H1 (cell line): ENCODE results near the gene CELF1. TPM values are rescaled to one million over a fixed set of nuclear protein-coding genes. Genes with fewer than 3 reads are reported as not detected.

Experiments used
- CTCF ChIA-PET: fragments of 300-600 bp; sonication (Branson Sonifier 250); formaldehyde crosslinking; loops from one replicate; lab custom pipeline; 2021; ENCODE audit not compliant: partially characterized antibody; lab: Charles Lee
- POLR2A ChIA-PET: fragments of 300-600 bp; sonication (Branson Sonifier 250); formaldehyde crosslinking; loops from one replicate; lab custom pipeline; 2021; ENCODE audit warnings: inconsistent platforms; ENCODE audit not compliant: partially characterized antibody; lab: Charles Lee
- DNase-seq, 2 experiments: peaks; one replicate each; pipeline versions ENCODE4 v3.0.0 to v3.0.0-alpha.2; 2010 to 2022; ENCODE audit warnings: low spot score in 2 of 2, low read depth in 1 of 2, mixed read lengths in 1 of 2
- FAIRE-seq: peaks from 2 replicates; lab custom pipeline; 2011; peaks lifted over from hg19 to GRCh38; lab: Jason Lieb, UNC
- H2AFZ ChIP-seq: 2 replicates; pipeline ENCODE4 v1.8.1; 2012; ENCODE audit warnings: low read length, inconsistent platforms
- H2AK5ac ChIP-seq: 2 replicates; pipeline ENCODE4 v1.6.1; 2013; ENCODE audit warnings: low read depth, low read length
- H2BK120ac ChIP-seq: replicated peaks from 2 replicates; pipeline ENCODE3; 2013; ENCODE audit warnings: low read depth, low read length, inconsistent platforms
- H2BK12ac ChIP-seq: 2 replicates; pipeline ENCODE4 v1.6.1; 2013; ENCODE audit warnings: low read depth, low read length
- H2BK15ac ChIP-seq: 2 replicates; pipeline ENCODE4 v1.6.1; 2013; ENCODE audit warnings: low read length
- H2BK20ac ChIP-seq: 2 replicates; pipeline ENCODE4 v1.6.1; 2013; ENCODE audit warnings: low read length
- H2BK5ac ChIP-seq: 2 replicates; pipeline ENCODE4 v1.6.1; 2013; ENCODE audit warnings: low read depth, low read length
- H3K14ac ChIP-seq: 2 replicates; pipeline ENCODE4 v1.6.1; 2013; ENCODE audit warnings: inconsistent platforms; ENCODE audit not compliant: insufficient read length
- H3K18ac ChIP-seq: 2 replicates; pipeline ENCODE4 v1.6.1; 2013; ENCODE audit warnings: low read length; ENCODE audit errors: extremely low read depth
- H3K23ac ChIP-seq: 2 replicates; pipeline ENCODE4 v1.6.1; 2013; ENCODE audit warnings: inconsistent platforms; ENCODE audit not compliant: insufficient read length
- H3K23me2 ChIP-seq: 2 replicates; pipeline ENCODE4 v1.6.1; 2013; ENCODE audit warnings: low read depth, low read length
- H3K27ac ChIP-seq: 2 replicates; pipeline ENCODE4 v1.6.1; 2011; ENCODE audit warnings: low read depth, low read length, inconsistent platforms
- H3K27me3 ChIP-seq, 4 experiments: replicated peaks in 1 of 4; 1 replicate in 1 of 4; 2 replicates in 3 of 4; pipeline versions ENCODE4 v1.6.1 to v1.8.1; 2011 to 2013; ENCODE audit warnings: low read length in 3 of 4, mild to moderate bottlenecking in 3 of 4, inconsistent platforms in 2 of 4, mixed read lengths in 2 of 4, moderate library complexity in 1 of 4; ENCODE audit not compliant: control insufficient read depth in 3 of 4, insufficient read depth in 3 of 4; ENCODE audit errors: extremely low read depth in 1 of 4
- H3K36me3 ChIP-seq, 4 experiments: 2 replicates each; pipeline versions ENCODE4 v1.6.1 to v1.8.1; 2011 to 2013; ENCODE audit warnings: mild to moderate bottlenecking in 4 of 4, low read length in 3 of 4, moderate library complexity in 2 of 4, control low read depth in 1 of 4, inconsistent platforms in 1 of 4; ENCODE audit not compliant: insufficient read depth in 4 of 4, control insufficient read depth in 2 of 4
- H3K4ac ChIP-seq: replicated peaks from 2 replicates; pipeline ENCODE3; 2013; ENCODE audit warnings: low read length, low read depth, mixed read lengths, inconsistent platforms; ENCODE audit not compliant: insufficient read length
- H3K4me1 ChIP-seq, 4 experiments: replicated peaks in 1 of 4; 1 replicate in 1 of 4; 2 replicates in 3 of 4; pipeline versions ENCODE4 v1.6.1 to v1.8.1; 2011 to 2013; ENCODE audit warnings: low read length in 3 of 4, inconsistent platforms in 2 of 4, mixed read lengths in 1 of 4; ENCODE audit not compliant: insufficient read depth in 4 of 4, control insufficient read depth in 3 of 4
- H3K4me2 ChIP-seq, 2 experiments: 2 replicates each; pipeline versions ENCODE4 v1.6.1 to v1.8.1; 2011 to 2013; ENCODE audit warnings: low read depth in 2 of 2, low read length in 2 of 2, control low read depth in 1 of 2, inconsistent platforms in 1 of 2, mild to moderate bottlenecking in 1 of 2; ENCODE audit not compliant: insufficient read depth in 1 of 2
- H3K4me3 ChIP-seq, 4 experiments: fragments of 200-600, 300-600 bp in 1 of 4; sonication (generic), shearing (Covaris generic), sonication (Bioruptor Twin) in 1 of 4; 2 replicates each; pipeline versions ENCODE4 v1.5.1 to v1.8.1; 2011 to 2016; ENCODE audit warnings: low read length in 4 of 4, low read depth in 3 of 4, control low read depth in 2 of 4, inconsistent platforms in 2 of 4, mild to moderate bottlenecking in 2 of 4, mixed read lengths in 1 of 4, moderate library complexity in 1 of 4; ENCODE audit not compliant: insufficient read depth in 2 of 4; ENCODE audit errors: extremely low read depth in 1 of 4
- H3K56ac ChIP-seq: replicated peaks from 2 replicates; pipeline ENCODE3; 2013; ENCODE audit warnings: low read depth, mild to moderate bottlenecking, mixed read lengths, low read length, inconsistent platforms; ENCODE audit not compliant: insufficient read length
- H3K79me1 ChIP-seq: 2 replicates; pipeline ENCODE4 v1.6.1; 2013; ENCODE audit warnings: low read depth, low read length, control low read depth
- H3K79me2 ChIP-seq, 2 experiments: 2 replicates each; pipeline versions ENCODE4 v1.6.1 to v1.8.1; 2012 to 2013; ENCODE audit warnings: low read length in 2 of 2, mild to moderate bottlenecking in 2 of 2, inconsistent platforms in 1 of 2; ENCODE audit not compliant: insufficient read depth in 2 of 2, control insufficient read depth in 1 of 2
- H3K9ac ChIP-seq, 4 experiments: replicated peaks in 1 of 4; 1 replicate in 1 of 4; 2 replicates in 3 of 4; pipeline versions ENCODE4 v1.6.1 to v1.8.1; 2011 to 2013; ENCODE audit warnings: low read depth in 3 of 4, low read length in 3 of 4, control low read depth in 2 of 4, mild to moderate bottlenecking in 2 of 4, moderate library complexity in 2 of 4, inconsistent platforms in 1 of 4; ENCODE audit errors: extremely low read depth in 1 of 4
- H3K9me3 ChIP-seq, 2 experiments: 2 replicates each; pipeline versions ENCODE4 v1.6.1 to v1.8.1; 2012 to 2013; ENCODE audit warnings: mild to moderate bottlenecking in 2 of 2, moderate library complexity in 2 of 2, control low read depth in 1 of 2, inconsistent platforms in 1 of 2, low read depth in 1 of 2, low read length in 1 of 2, mixed read lengths in 1 of 2; ENCODE audit not compliant: insufficient read depth in 2 of 2
- H4K20me1 ChIP-seq, 2 experiments: replicated peaks in 1 of 2; 2 replicates each; pipeline versions ENCODE3 to v1.8.1; 2011 to 2013; ENCODE audit warnings: inconsistent platforms in 2 of 2, low read length in 2 of 2, mild to moderate bottlenecking in 1 of 2; ENCODE audit not compliant: insufficient read depth in 2 of 2, control insufficient read depth in 1 of 2
- H4K5ac ChIP-seq: 2 replicates; pipeline ENCODE4 v1.6.1; 2013; ENCODE audit warnings: low read length, low read depth, mixed read lengths, inconsistent platforms; ENCODE audit not compliant: insufficient read length
- H4K8ac ChIP-seq: 2 replicates; pipeline ENCODE4 v1.8.0; 2013; ENCODE audit warnings: mild to moderate bottlenecking, moderate library complexity, low read length, inconsistent platforms; ENCODE audit not compliant: insufficient read depth; ENCODE audit errors: extremely low read depth
- H4K91ac ChIP-seq: replicated peaks from 2 replicates; pipeline ENCODE3; 2013; ENCODE audit warnings: low read length, mixed read lengths, inconsistent platforms; ENCODE audit not compliant: insufficient read length
- ASH2L ChIP-seq: fragments of 200-600, 300-600 bp; sonication (generic); IDR thresholded peaks from one replicate; pipeline ENCODE4 v1.7.1; 2017; ENCODE audit warnings: low read length
- ATF2 ChIP-seq: IDR thresholded peaks from 2 replicates; pipeline ENCODE4 v1.6.1; 2012; ENCODE audit warnings: low read length, inconsistent platforms
- ATF3 ChIP-seq: IDR thresholded peaks from 2 replicates; pipeline ENCODE4 v1.6.1; 2011; ENCODE audit warnings: low read depth, mild to moderate bottlenecking, low read length; ENCODE audit not compliant: insufficient read depth
- CBX8 ChIP-seq: fragments of 300-800, 300-1000 bp; sonication (generic); IDR thresholded peaks from 2 replicates; pipeline ENCODE4 v1.7.1; 2016; ENCODE audit warnings: low read depth, low read length, borderline replicate concordance
- CTCF ChIP-seq, 3 experiments: IDR thresholded peaks; 1 replicate in 2 of 3; 2 replicates in 1 of 3; pipeline versions ENCODE4 v1.5.1 to v1.6.1; 2011; ENCODE audit warnings: low read length in 3 of 3, mild to moderate bottlenecking in 3 of 3, inconsistent platforms in 2 of 3, low read depth in 1 of 3, moderate library complexity in 1 of 3; ENCODE audit not compliant: insufficient read depth in 1 of 3; ENCODE audit errors: control extremely low read depth in 1 of 3
- NANOG ChIP-seq: IDR thresholded peaks from 2 replicates; pipeline ENCODE4 v1.6.1; 2011; ENCODE audit warnings: low read length, low read depth, mild to moderate bottlenecking, inconsistent platforms; ENCODE audit not compliant: insufficient read depth, poor library complexity, severe bottlenecking
- RNF2 ChIP-seq: fragments of 200-900, 300-1000 bp; sonication (generic); IDR thresholded peaks from 2 replicates; pipeline ENCODE4 v1.7.1; 2016; ENCODE audit warnings: borderline replicate concordance, low read depth, mild to moderate bottlenecking, antibody characterized with exemption, low read length; ENCODE audit not compliant: poor library complexity, severe bottlenecking; ENCODE audit errors: missing control alignments
- TAF1 ChIP-seq: IDR thresholded peaks from 2 replicates; pipeline ENCODE4 v1.6.1; 2011; ENCODE audit warnings: mild to moderate bottlenecking, low read depth, low read length
- TBP ChIP-seq: IDR thresholded peaks from 2 replicates; pipeline ENCODE4 v1.6.1; 2011; ENCODE audit warnings: low read depth, low read length, improper control_type of control experiment
- polyA plus RNA-seq, 7 experiments: library from polyadenylated mRNA; depleted of rRNA in 3 of 7; stranded (reverse) in 5 of 7; unstranded in 2 of 7; fragments of >200 nt in 5 of 7; fragments of 200-250 nt in 2 of 7; gene quantifications; 1 replicate in 5 of 7; 2 replicates in 1 of 7; 4 replicates in 1 of 7; pipeline versions ENCODE4 v1.2.1 to v1.2.3, GENCODE V29; 2011 to 2013; ENCODE audit warnings: missing spikeins in 2 of 7, mixed read lengths in 2 of 7
- total RNA-seq: library from RNA; stranded (reverse); fragmentation: NEBNext Ultra II Directional; extraction: Animal tissue kit (Norgen Biotek cat#: 25700); gene quantifications from 2 replicates; pipeline ENCODE4 v1.2.1, GENCODE V29; 2021

CELF1 gene
- total and polyA plus RNA-seq, 2 of the 8 experiments (the other 6 are each of a cell fraction or from before 2014, with no cell fraction given): 131 to 197 TPM

GRCh38 chr11:47503227-47503626, 49.7 kb downstream of the CELF1 start:
- no peak overlapping the region for H2BK120ac ChIP-seq
- no peak overlapping the region for H2BK12ac ChIP-seq
- no peak overlapping the region for H3K18ac ChIP-seq
- no peak overlapping the region for H4K5ac ChIP-seq
- H2BK5ac ChIP-seq: no peak overlapping the region
- H3K4me3 ChIP-seq: no peak overlapping the region
- no peak overlapping the region for H4K8ac ChIP-seq
- H3K36me3 ChIP-seq: peaks cover 0 to 13% (median 0%) of the 10 kb centered on the region in 4 experiments; a peak in 2 of 8 replicates
- H3K23ac ChIP-seq: no peak overlapping the region
- peaks cover 6 to 20% of the 10 kb centered on the region in 2 experiments for H4K20me1 ChIP-seq
- peaks cover 0 to 10% (median 4%) of the 10 kb centered on the region in 4 experiments; a peak in 5 of 7 replicates for H3K4me1 ChIP-seq
- H3K79me1 ChIP-seq: peaks cover 12% of the 10 kb centered on the region
- no peak overlapping the region for H3K56ac ChIP-seq
- no peaks in the 10 kb centered on the region for H3K27me3 ChIP-seq
- no peak overlapping the region for H3K14ac ChIP-seq
- no peak for DNase-seq
- H3K23me2 ChIP-seq: no peaks in the 10 kb centered on the region
- H2BK15ac ChIP-seq: no peak overlapping the region
- no peak overlapping the region for H2AK5ac ChIP-seq
- no peak for FAIRE-seq
- no peak overlapping the region for H4K91ac ChIP-seq
- no peak overlapping the region for H3K4me2 ChIP-seq
- no peaks in the 10 kb centered on the region for H3K9me3 ChIP-seq
- no peak overlapping the region for H3K4ac ChIP-seq
- CTCF ChIA-PET: no interaction called here
- H3K9ac ChIP-seq: no peak overlapping the region
- POLR2A ChIA-PET: interaction anchor here (0.9 to 3.2 kb wide), 2 partner anchors 11 to 49 kb away, joined by 4 to 13 read pairs; partner anchors contain the start of gene CELF1
- H3K27ac ChIP-seq: no peak overlapping the region
- H2BK20ac ChIP-seq: no peak overlapping the region
- H2AFZ ChIP-seq: no peak overlapping the region
- peaks cover 17 to 97% of the 10 kb centered on the region in 2 experiments for H3K79me2 ChIP-seq
- TF ChIP-seq TAF1 (no peak), NANOG (no peak), TBP (no peak), RNF2 (no peak), ASH2L (no peak), CBX8 (no peak), ATF2 (no peak), CTCF (IDR thresholded peaks at IDR 0.05; ENCODE audit: control extremely low read depth in 1 of 3, insufficient read depth in 1 of 3, low read depth in 1 of 3, low read length in 3 of 3) (no peak), ATF3 (no peak)
